Neural cell (in vitro differentiated cells): ENCODE results near the gene TUBA1B. TPM values are rescaled to one million over a fixed set of nuclear protein-coding genes. Genes with fewer than 3 reads are reported as not detected.

Experiments used
- H2AFZ ChIP-seq: fragments of 200-600, 300-800 bp; sonication (generic), shearing (Covaris generic); 2 replicates; pipeline ENCODE4 v1.6.0; 2014; ENCODE audit warnings: low read depth, mild to moderate bottlenecking, antibody characterized with exemption, low read length, moderate library complexity
- H3F3A ChIP-seq: fragments of 200-600 bp; shearing (Covaris generic); 2 replicates; pipeline ENCODE4 v1.6.1; 2016; ENCODE audit warnings: mild to moderate bottlenecking, moderate library complexity, mixed read lengths, antibody characterized with exemption, low read length; ENCODE audit not compliant: insufficient read depth, poor library complexity, severe bottlenecking
- H3K27ac ChIP-seq: fragments of 200-600, 300-800 bp; sonication (generic), shearing (Covaris generic); 2 replicates; pipeline ENCODE4 v1.5.1; 2014; ENCODE audit warnings: mild to moderate bottlenecking, low read length, moderate library complexity
- H3K27me3 ChIP-seq: fragments of 300-800, 200-600 bp; sonication (generic), shearing (Covaris generic); 2 replicates; pipeline ENCODE4 v1.6.0; 2014; ENCODE audit warnings: mild to moderate bottlenecking, low read depth, low read length, moderate library complexity; ENCODE audit not compliant: insufficient read depth
- H3K36me3 ChIP-seq: fragments of 300-800, 200-600 bp; sonication (generic), shearing (Covaris generic); 2 replicates; pipeline ENCODE4 v1.5.1; 2014; ENCODE audit warnings: mild to moderate bottlenecking, antibody characterized with exemption, low read length, moderate library complexity; ENCODE audit not compliant: insufficient read depth
- H3K4me2 ChIP-seq: fragments of 300-800, 200-600 bp; sonication (generic), shearing (Covaris generic); 2 replicates; pipeline ENCODE4 v1.6.0; 2014; ENCODE audit warnings: mild to moderate bottlenecking, low read length
- H3K4me3 ChIP-seq: fragments of 300-800, 200-600 bp; sonication (generic), shearing (Covaris generic); 2 replicates; pipeline ENCODE4 v1.5.1; 2014; ENCODE audit warnings: mild to moderate bottlenecking, low read length, moderate library complexity
- H3K79me2 ChIP-seq: fragments of 200-600 bp; shearing (Covaris generic); replicated peaks from 2 replicates; pipeline ENCODE4 v1.6.0; 2014; ENCODE audit warnings: mild to moderate bottlenecking, low read length, moderate library complexity; ENCODE audit not compliant: insufficient read depth
- H3K9ac ChIP-seq: fragments of 300-800, 200-600 bp; sonication (generic), shearing (Covaris generic); 2 replicates; pipeline ENCODE4 v1.6.1; 2016; ENCODE audit warnings: mild to moderate bottlenecking, low read length, mixed read lengths
- H3K9me2 ChIP-seq: fragments of 200-600 bp; shearing (Covaris generic); 2 replicates; pipeline ENCODE4 v1.6.1; 2016; ENCODE audit warnings: mild to moderate bottlenecking, low read length, mixed read lengths; ENCODE audit not compliant: insufficient read depth
- H3K9me3 ChIP-seq: fragments of 200-600, 300-800 bp; sonication (generic), shearing (Covaris generic); 2 replicates; pipeline ENCODE4 v1.6.1; 2016; ENCODE audit warnings: mild to moderate bottlenecking, mixed run types, low read length, moderate library complexity, mixed read lengths
- H4K20me1 ChIP-seq: fragments of 200-600 bp; shearing (Covaris generic); 2 replicates; pipeline ENCODE4 v1.6.1; 2016; ENCODE audit warnings: mild to moderate bottlenecking, mixed run types; ENCODE audit not compliant: insufficient read depth
- EP300 ChIP-seq: fragments of 450-650 bp; conservative IDR thresholded peaks from 2 replicates; pipeline ENCODE4 v1.6.1; 2014; ENCODE audit warnings: antibody characterized with exemption, mild to moderate bottlenecking, moderate library complexity; ENCODE audit not compliant: poor library complexity, severe bottlenecking
- EZH2 ChIP-seq: fragments of 200-600, 300-800 bp; shearing (Covaris generic), sonication (generic); IDR thresholded peaks from 2 replicates; pipeline ENCODE4 v1.6.1; 2014; ENCODE audit warnings: antibody characterized with exemption, low read length, borderline replicate concordance, mild to moderate bottlenecking; ENCODE audit not compliant: insufficient read depth, poor library complexity, severe bottlenecking
- MXI1 ChIP-seq: fragments of 450-650 bp; conservative IDR thresholded peaks from 2 replicates; pipeline ENCODE4 v1.6.1; 2014; ENCODE audit warnings: antibody characterized with exemption, mild to moderate bottlenecking; ENCODE audit not compliant: poor library complexity, severe bottlenecking
- POLR2AphosphoS5 ChIP-seq: IDR thresholded peaks from 2 replicates; pipeline ENCODE4 v1.6.1; 2012
- RAD21 ChIP-seq: fragments of 450-650 bp; conservative IDR thresholded peaks from 2 replicates; pipeline ENCODE4 v1.6.1; 2014; ENCODE audit warnings: antibody characterized with exemption, mild to moderate bottlenecking, moderate library complexity
- SMC3 ChIP-seq: fragments of 450-650 bp; conservative IDR thresholded peaks from 2 replicates; pipeline ENCODE4 v1.6.1; 2014; ENCODE audit warnings: antibody characterized with exemption, mild to moderate bottlenecking, moderate library complexity; ENCODE audit not compliant: poor library complexity
- TAF1 ChIP-seq: IDR thresholded peaks from 2 replicates; pipeline ENCODE4 v1.6.1; 2012; ENCODE audit warnings: low read depth
- polyA plus RNA-seq: library from polyadenylated mRNA; depleted of rRNA; stranded (reverse); fragments of >200 nt; gene quantifications from 2 replicates; pipeline ENCODE4 v1.2.3, GENCODE V29; 2014
- TF ChIP-seq, protein P1 (sequence below): IDR thresholded peaks from 2 replicates; pipeline ENCODE4 v1.6.1; 2012; ENCODE audit warnings: borderline replicate concordance
- TF ChIP-seq, protein P2 (sequence below): fragments of 450-650 bp; IDR thresholded peaks from 2 replicates; pipeline ENCODE4 v1.5.1; 2014; ENCODE audit warnings: antibody characterized with exemption, mild to moderate bottlenecking, moderate library complexity; ENCODE audit not compliant: poor library complexity, severe bottlenecking

The TUBA1B gene
- polyA plus RNA-seq, 1 donor from 2014 or later = 573 TPM

DNA sequence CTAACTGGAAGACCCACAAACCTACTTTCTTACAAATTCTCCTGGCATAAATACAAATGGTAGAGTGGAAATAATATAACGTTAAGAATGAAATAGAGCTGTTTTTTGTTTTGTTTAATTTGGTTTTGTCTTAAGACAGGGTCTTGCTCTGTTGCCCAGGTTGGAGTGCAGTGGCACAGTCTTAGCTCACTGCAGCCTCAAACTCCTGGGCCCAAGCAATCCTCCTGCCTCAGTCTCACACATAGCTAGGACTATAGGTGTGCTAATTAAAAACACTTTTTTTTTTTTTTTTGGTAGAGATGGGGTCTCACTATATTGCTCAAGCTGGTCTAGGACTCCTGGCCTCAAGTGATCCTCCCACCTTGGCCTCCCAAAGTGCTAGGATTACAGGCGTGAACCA is 32.5 kb downstream of the TUBA1B start:
- peaks cover 23% of the 10 kb centered on the region for H3K36me3 ChIP-seq
- no peak overlapping the region for H3K9ac ChIP-seq
- no peak for TF ChIP-seq MXI1
- H3K27me3 ChIP-seq = peaks cover 14% of the 10 kb centered on the region
- no peak overlapping the region for H3K27ac ChIP-seq
- no peaks in the 10 kb centered on the region for H3F3A ChIP-seq
- no peaks in the 10 kb centered on the region for H4K20me1 ChIP-seq
- H3K4me2 ChIP-seq = no peak overlapping the region
- H3K9me3 ChIP-seq = no peaks in the 10 kb centered on the region
- no peak overlapping the region for H2AFZ ChIP-seq
- no peaks in the 10 kb centered on the region for H3K9me2 ChIP-seq
- no peak overlapping the region for H3K4me3 ChIP-seq
- peaks cover 5% of the 10 kb centered on the region for H3K79me2 ChIP-seq

DNA sequence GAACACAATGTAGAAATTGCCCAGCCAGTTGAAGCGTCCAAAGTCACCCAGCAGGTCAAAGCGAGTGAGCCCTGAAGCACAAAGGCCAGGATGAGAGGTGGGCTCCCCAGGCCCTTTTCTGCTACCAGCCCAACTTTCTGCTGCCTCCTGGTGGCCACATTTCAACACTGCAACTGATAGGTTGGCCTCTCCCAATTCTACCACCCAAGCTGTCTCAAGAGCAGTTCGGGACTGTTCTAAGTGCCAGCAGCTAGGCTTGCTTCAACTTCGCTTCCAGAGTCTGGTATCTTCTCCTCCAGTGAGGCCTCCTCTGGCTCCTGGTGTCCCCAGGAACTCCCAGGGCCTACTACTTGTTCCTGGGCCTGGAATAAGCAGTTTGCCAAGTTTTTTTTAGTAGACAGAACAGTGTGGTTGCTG is 33.2 kb downstream of the TUBA1B start:
- no peak overlapping the region for H3K27ac ChIP-seq
- H2AFZ ChIP-seq = no peak overlapping the region
- peaks cover 21% of the 10 kb centered on the region for H3K36me3 ChIP-seq

More for the DNA sequence above, 33.2 kb downstream of the TUBA1B start:
- H3K4me3 ChIP-seq = no peak overlapping the region
- no peaks in the 10 kb centered on the region for H3K9me3 ChIP-seq
- H3K4me2 ChIP-seq = no peak overlapping the region
- peaks cover 21% of the 10 kb centered on the region for H3K27me3 ChIP-seq
- no peaks in the 10 kb centered on the region for H3K9me2 ChIP-seq
- peaks cover 2% of the 10 kb centered on the region for H3K79me2 ChIP-seq
- no peaks in the 10 kb centered on the region for H4K20me1 ChIP-seq
- no peaks in the 10 kb centered on the region for H3F3A ChIP-seq
- no peak for TF ChIP-seq MXI1
- peak; percentile 57 for TF ChIP-seq SMC3
- no peak for TF ChIP-seq TAF1
- TF ChIP-seq RAD21 = peak; percentile 42
- TF ChIP-seq, protein P1, sequence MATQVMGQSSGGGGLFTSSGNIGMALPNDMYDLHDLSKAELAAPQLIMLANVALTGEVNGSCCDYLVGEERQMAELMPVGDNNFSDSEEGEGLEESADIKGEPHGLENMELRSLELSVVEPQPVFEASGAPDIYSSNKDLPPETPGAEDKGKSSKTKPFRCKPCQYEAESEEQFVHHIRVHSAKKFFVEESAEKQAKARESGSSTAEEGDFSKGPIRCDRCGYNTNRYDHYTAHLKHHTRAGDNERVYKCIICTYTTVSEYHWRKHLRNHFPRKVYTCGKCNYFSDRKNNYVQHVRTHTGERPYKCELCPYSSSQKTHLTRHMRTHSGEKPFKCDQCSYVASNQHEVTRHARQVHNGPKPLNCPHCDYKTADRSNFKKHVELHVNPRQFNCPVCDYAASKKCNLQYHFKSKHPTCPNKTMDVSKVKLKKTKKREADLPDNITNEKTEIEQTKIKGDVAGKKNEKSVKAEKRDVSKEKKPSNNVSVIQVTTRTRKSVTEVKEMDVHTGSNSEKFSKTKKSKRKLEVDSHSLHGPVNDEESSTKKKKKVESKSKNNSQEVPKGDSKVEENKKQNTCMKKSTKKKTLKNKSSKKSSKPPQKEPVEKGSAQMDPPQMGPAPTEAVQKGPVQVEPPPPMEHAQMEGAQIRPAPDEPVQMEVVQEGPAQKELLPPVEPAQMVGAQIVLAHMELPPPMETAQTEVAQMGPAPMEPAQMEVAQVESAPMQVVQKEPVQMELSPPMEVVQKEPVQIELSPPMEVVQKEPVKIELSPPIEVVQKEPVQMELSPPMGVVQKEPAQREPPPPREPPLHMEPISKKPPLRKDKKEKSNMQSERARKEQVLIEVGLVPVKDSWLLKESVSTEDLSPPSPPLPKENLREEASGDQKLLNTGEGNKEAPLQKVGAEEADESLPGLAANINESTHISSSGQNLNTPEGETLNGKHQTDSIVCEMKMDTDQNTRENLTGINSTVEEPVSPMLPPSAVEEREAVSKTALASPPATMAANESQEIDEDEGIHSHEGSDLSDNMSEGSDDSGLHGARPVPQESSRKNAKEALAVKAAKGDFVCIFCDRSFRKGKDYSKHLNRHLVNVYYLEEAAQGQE = no peak
- TF ChIP-seq, protein P2, sequence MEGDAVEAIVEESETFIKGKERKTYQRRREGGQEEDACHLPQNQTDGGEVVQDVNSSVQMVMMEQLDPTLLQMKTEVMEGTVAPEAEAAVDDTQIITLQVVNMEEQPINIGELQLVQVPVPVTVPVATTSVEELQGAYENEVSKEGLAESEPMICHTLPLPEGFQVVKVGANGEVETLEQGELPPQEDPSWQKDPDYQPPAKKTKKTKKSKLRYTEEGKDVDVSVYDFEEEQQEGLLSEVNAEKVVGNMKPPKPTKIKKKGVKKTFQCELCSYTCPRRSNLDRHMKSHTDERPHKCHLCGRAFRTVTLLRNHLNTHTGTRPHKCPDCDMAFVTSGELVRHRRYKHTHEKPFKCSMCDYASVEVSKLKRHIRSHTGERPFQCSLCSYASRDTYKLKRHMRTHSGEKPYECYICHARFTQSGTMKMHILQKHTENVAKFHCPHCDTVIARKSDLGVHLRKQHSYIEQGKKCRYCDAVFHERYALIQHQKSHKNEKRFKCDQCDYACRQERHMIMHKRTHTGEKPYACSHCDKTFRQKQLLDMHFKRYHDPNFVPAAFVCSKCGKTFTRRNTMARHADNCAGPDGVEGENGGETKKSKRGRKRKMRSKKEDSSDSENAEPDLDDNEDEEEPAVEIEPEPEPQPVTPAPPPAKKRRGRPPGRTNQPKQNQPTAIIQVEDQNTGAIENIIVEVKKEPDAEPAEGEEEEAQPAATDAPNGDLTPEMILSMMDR = peak; percentile 70
- TF ChIP-seq EZH2 = no peak
- TF ChIP-seq EP300 = no peak
- no peak for TF ChIP-seq POLR2AphosphoS5
- H3K9ac ChIP-seq = no peak overlapping the region
